Measurements from ENCODE around the gene PRKCI. TPM values are rescaled to one million over a fixed set of nuclear protein-coding genes. Genes with fewer than 3 reads are reported as not detected.

Gene PRKCI
- total RNA-seq, 1 experiment from 2014 or later: 43.7 TPM

DNA sequence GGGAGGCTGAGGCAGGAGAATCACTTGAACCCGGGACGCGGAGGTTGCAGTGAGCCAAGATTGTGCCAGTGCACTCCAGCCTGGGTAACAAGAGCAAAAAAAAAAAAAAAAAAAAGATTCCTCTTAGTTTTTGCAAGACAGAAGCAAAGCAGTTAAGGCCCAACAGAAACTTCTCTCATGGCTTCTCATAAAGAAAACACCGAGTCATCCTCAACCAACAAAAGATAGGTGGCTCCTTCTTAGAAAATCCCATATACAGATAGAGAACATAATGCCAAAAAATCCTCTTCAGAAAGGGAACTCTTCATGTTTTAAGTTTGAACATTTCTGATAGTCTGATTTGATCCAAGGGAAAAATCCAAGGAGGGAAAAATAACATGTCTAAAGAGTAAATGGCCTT, 122.7 kb downstream of the PRKCI start:
- TF ChIP-seq TCF7L2 (IDR thresholded peaks at IDR 0.05; ENCODE audit: low read depth, low read length) (no peak), POLR2AphosphoS5 (IDR thresholded peaks at IDR 0.05; ENCODE audit: low read depth, low read length) (no peak), SIN3A (IDR thresholded peaks at IDR 0.05; ENCODE audit: borderline replicate concordance, insufficient read depth, low read depth, low read length) (no peak)
- TF ChIP-seq, protein P1, sequence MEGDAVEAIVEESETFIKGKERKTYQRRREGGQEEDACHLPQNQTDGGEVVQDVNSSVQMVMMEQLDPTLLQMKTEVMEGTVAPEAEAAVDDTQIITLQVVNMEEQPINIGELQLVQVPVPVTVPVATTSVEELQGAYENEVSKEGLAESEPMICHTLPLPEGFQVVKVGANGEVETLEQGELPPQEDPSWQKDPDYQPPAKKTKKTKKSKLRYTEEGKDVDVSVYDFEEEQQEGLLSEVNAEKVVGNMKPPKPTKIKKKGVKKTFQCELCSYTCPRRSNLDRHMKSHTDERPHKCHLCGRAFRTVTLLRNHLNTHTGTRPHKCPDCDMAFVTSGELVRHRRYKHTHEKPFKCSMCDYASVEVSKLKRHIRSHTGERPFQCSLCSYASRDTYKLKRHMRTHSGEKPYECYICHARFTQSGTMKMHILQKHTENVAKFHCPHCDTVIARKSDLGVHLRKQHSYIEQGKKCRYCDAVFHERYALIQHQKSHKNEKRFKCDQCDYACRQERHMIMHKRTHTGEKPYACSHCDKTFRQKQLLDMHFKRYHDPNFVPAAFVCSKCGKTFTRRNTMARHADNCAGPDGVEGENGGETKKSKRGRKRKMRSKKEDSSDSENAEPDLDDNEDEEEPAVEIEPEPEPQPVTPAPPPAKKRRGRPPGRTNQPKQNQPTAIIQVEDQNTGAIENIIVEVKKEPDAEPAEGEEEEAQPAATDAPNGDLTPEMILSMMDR (IDR thresholded peaks at IDR 0.05): no peak
- TF ChIP-seq, protein P2, sequence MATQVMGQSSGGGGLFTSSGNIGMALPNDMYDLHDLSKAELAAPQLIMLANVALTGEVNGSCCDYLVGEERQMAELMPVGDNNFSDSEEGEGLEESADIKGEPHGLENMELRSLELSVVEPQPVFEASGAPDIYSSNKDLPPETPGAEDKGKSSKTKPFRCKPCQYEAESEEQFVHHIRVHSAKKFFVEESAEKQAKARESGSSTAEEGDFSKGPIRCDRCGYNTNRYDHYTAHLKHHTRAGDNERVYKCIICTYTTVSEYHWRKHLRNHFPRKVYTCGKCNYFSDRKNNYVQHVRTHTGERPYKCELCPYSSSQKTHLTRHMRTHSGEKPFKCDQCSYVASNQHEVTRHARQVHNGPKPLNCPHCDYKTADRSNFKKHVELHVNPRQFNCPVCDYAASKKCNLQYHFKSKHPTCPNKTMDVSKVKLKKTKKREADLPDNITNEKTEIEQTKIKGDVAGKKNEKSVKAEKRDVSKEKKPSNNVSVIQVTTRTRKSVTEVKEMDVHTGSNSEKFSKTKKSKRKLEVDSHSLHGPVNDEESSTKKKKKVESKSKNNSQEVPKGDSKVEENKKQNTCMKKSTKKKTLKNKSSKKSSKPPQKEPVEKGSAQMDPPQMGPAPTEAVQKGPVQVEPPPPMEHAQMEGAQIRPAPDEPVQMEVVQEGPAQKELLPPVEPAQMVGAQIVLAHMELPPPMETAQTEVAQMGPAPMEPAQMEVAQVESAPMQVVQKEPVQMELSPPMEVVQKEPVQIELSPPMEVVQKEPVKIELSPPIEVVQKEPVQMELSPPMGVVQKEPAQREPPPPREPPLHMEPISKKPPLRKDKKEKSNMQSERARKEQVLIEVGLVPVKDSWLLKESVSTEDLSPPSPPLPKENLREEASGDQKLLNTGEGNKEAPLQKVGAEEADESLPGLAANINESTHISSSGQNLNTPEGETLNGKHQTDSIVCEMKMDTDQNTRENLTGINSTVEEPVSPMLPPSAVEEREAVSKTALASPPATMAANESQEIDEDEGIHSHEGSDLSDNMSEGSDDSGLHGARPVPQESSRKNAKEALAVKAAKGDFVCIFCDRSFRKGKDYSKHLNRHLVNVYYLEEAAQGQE (IDR thresholded peaks at IDR 0.05; ENCODE audit: insufficient read depth in 1 of 2, low read depth in 2 of 2, low read length in 1 of 2): no peak
- peak overlapping the region; percentile 44; the same call in 1 of the 2 replicates for H3K27ac ChIP-seq (ENCODE audit: low read length)

DNA sequence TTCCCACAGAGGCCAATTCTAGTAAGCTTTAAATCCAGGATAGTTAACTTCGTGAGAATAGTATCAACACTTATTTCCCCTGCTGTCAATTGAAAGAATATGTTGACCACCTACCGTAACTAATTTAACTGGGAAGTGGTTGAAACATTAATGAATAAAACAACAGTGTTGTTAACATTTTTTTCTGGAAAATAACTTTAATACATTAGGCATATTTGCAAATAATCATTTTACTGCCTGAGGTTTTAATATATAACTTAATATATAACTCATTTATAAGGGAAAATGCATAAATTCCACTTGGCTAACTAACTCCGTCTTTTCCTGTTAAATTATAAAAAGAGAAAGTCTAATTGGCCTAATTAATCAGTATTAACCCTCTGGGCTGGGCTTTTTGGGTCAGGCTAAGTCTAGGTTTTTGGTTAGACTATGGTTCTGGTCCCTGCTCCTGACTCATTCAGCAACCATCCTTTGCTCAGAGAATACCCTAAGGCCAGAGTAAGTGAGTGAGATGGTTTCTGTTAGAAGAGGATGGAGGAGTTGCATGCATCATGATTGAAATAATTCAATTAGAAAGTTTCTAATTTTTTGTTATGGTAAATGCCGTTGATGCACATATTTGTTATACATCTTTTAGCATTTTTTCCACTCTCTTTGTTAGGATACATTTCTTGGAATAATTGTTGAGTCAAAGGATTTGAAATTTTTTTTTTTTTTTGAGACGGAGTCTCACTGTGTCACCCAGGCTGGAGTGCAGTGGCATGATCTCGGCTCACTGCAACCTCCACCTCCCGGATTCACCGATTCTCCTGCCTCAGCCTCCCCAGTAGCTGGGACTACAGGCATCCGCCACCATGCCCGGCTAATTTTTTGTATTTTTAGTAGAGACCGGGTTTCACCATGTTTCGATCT, 124.5 kb downstream of the PRKCI start:
- no TSS peak for BruUV-seq (replicated peaks)
- no peaks in the 10 kb centered on the region for H3K27me3 ChIP-seq (ENCODE audit: control insufficient read depth, insufficient read depth, low read length)
- intact Hi-C loops (cut with micrococcal nuclease; ENCODE audit: unreplicated experiment): no loop called here
- no peak for DNase-seq (ENCODE audit: low read depth, low spot score)
- ChIA-PET CTCF (no interaction called here), POLR2A (interaction anchor here (0.7 kb wide), 1 partner anchor 1164 kb away, joined by 5 read pairs; no protein-coding TSS in a partner anchor)
- H3K27ac ChIP-seq (ENCODE audit: low read length): no peak overlapping the region; the same call in 1 of the 2 replicates
- H3K4me1 ChIP-seq (ENCODE audit: control insufficient read depth, insufficient read depth, low read length): peaks cover 8% of the 10 kb centered on the region; the same call in 1 of the 2 replicates
- TF ChIP-seq, protein P1 (IDR thresholded peaks at IDR 0.05): no peak
- TF ChIP-seq SIN3A (IDR thresholded peaks at IDR 0.05; ENCODE audit: borderline replicate concordance, insufficient read depth, low read depth, low read length) (no peak), TCF7L2 (IDR thresholded peaks at IDR 0.05; ENCODE audit: low read depth, low read length) (no peak), POLR2AphosphoS5 (IDR thresholded peaks at IDR 0.05; ENCODE audit: low read depth, low read length) (no peak)
- TF ChIP-seq, protein P2 (IDR thresholded peaks at IDR 0.05; ENCODE audit: insufficient read depth in 1 of 2, low read depth in 2 of 2, low read length in 1 of 2): no peak
- in situ Hi-C loops (cut with HindIII; ENCODE audit: low pct_unique_long_range_greater_than_20kb, low sequenced_read_pairs): no loop called here
- no peaks in the 10 kb centered on the region for H3K9me3 ChIP-seq (ENCODE audit: control insufficient read depth, insufficient read depth, low read depth, low read length)
- peak; percentile 79 for ATAC-seq
- no peak overlapping the region for H3K4me3 ChIP-seq (ENCODE audit: low read depth in 2 of 2, low read length in 2 of 2)
- no peaks in the 10 kb centered on the region for H3K36me3 ChIP-seq (ENCODE audit: control insufficient read depth, insufficient read depth, low read length)

More for the DNA sequence above, 122.7 kb downstream of the PRKCI start:
- intact Hi-C loops (cut with micrococcal nuclease; ENCODE audit: unreplicated experiment) (no loop called here), in situ Hi-C loops (cut with HindIII; ENCODE audit: low pct_unique_long_range_greater_than_20kb, low sequenced_read_pairs) (no loop called here)
- ATAC-seq: no peak
- Histone ChIP-seq H3K4me1 (ENCODE audit: control insufficient read depth, insufficient read depth, low read length) (peaks cover 15% of the 10 kb centered on the region), H3K9me3 (ENCODE audit: control insufficient read depth, insufficient read depth, low read depth, low read length) (no peaks in the 10 kb centered on the region), H3K36me3 (ENCODE audit: control insufficient read depth, insufficient read depth, low read length) (no peaks in the 10 kb centered on the region), H3K4me3 (ENCODE audit: low read depth in 2 of 2, low read length in 2 of 2) (no peak overlapping the region), H3K27me3 (ENCODE audit: control insufficient read depth, insufficient read depth, low read length) (no peaks in the 10 kb centered on the region)
- CTCF ChIA-PET: interaction anchor here (0.7 kb wide), 1 partner anchor 969 kb away, joined by 8 read pairs; no protein-coding TSS in a partner anchor
- BruUV-seq (replicated peaks): no TSS peak
- POLR2A ChIA-PET: interaction anchor here (0.7 kb wide), 1 partner anchor 495 kb away, joined by 3 read pairs; no protein-coding TSS in a partner anchor
- DNase-seq (ENCODE audit: low read depth, low spot score): no peak
